Measurements from ENCODE around the gene GOLGA5. TPM values are rescaled to one million over a fixed set of nuclear protein-coding genes. Genes with fewer than 3 reads are reported as not detected.

GOLGA5 gene
- total and polyA plus RNA-seq, 2 of the 13 experiments (the other 11 are each of a cell fraction or from before 2014, with no cell fraction given) = 31.0 to 40.0 TPM

- peak; percentile 35; the same call in 1 of the 2 replicates for TF ChIP-seq ZBTB44 (CRISPR knock-in tag; IDR thresholded peaks at IDR 0.05)
- no peak for TF ChIP-seq ZNF550 (CRISPR knock-in tag; IDR thresholded peaks at IDR 0.05; ENCODE audit: borderline replicate concordance)
- TF ChIP-seq MEIS1 (CRISPR knock-in tag; IDR thresholded peaks at IDR 0.05; ENCODE audit: borderline replicate concordance) = peak; percentile 25; the same call in 1 of the 2 replicates
- TF ChIP-seq IKZF1 (IDR thresholded peaks at IDR 0.05) = no peak
- TF ChIP-seq ZNF354B (CRISPR knock-in tag; IDR thresholded peaks at IDR 0.05) = no peak
- no peak for TF ChIP-seq ZNF296 (CRISPR knock-in tag; conservative IDR thresholded peaks at IDR 0.05)
- no peak for TF ChIP-seq HOXA7 (CRISPR knock-in tag; IDR thresholded peaks at IDR 0.05)
- TF ChIP-seq GTF3A (CRISPR knock-in tag; conservative IDR thresholded peaks at IDR 0.05) = no peak; the same call in 1 of the 2 replicates
- TF ChIP-seq HMG20B (CRISPR knock-in tag; conservative IDR thresholded peaks at IDR 0.05) = 0 out of 2 replicates have a peak, but pooled peaks have one; percentile 19
- TF ChIP-seq, protein P1, sequence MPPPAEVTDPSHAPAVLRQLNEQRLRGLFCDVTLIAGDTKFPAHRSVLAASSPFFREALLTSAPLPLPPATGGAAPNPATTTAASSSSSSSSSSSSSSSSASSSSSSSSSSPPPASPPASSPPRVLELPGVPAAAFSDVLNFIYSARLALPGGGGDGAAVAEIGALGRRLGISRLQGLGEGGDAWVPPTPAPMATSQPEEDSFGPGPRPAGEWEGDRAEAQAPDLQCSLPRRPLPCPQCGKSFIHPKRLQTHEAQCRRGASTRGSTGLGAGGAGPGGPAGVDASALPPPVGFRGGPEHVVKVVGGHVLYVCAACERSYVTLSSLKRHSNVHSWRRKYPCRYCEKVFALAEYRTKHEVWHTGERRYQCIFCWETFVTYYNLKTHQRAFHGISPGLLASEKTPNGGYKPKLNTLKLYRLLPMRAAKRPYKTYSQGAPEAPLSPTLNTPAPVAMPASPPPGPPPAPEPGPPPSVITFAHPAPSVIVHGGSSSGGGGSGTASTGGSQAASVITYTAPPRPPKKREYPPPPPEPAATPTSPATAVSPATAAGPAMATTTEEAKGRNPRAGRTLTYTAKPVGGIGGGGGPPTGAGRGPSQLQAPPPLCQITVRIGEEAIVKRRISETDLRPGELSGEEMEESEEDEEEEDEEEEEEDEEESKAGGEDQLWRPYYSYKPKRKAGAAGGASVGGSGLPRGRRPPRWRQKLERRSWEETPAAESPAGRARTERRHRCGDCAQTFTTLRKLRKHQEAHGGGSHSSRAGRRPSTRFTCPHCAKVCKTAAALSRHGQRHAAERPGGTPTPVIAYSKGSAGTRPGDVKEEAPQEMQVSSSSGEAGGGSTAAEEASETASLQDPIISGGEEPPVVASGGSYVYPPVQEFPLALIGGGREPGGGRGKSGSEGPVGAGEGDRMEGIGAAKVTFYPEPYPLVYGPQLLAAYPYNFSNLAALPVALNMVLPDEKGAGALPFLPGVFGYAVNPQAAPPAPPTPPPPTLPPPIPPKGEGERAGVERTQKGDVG (CRISPR knock-in tag; IDR thresholded peaks at IDR 0.05; ENCODE audit: borderline replicate concordance) = 0 out of 2 replicates have a peak, but pooled peaks have one; percentile 23
- TF ChIP-seq GABPB1 (CRISPR knock-in tag; IDR thresholded peaks at IDR 0.05) = peak; percentile 97
- TF ChIP-seq KAT7 (CRISPR knock-in tag; IDR thresholded peaks at IDR 0.05; ENCODE audit: borderline replicate concordance) = 0 out of 2 replicates have a peak, but pooled peaks have one; percentile 29
- peak; percentile 64; the same call in 1 of the 2 replicates for TF ChIP-seq THRA (CRISPR knock-in tag; IDR thresholded peaks at IDR 0.05; ENCODE audit: borderline replicate concordance)
- TF ChIP-seq HNF4G (IDR thresholded peaks at IDR 0.05; ENCODE audit: borderline replicate concordance, low read depth, low read length) = no peak
- no peak for TF ChIP-seq HNF4G (CRISPR knock-in tag; IDR thresholded peaks at IDR 0.05; ENCODE audit: borderline replicate concordance, low read depth)
- TF ChIP-seq PRDM15 (CRISPR knock-in tag; IDR thresholded peaks at IDR 0.05) = no peak
These were observed at the start of gene GOLGA5 (continued) for GRCh38 chr14:92793709-92794546.

All from HepG2 (cell line).